Memory B cell (primary cell): ENCODE measurements around the gene CD248.
"Not testable (repeated sequence)": the region's sequence is repeated elsewhere in the genome, so short reads cannot be mapped to it uniquely, and the experiment has no call there.

ENCODE experiments used
- ATAC-seq: fragments of 150-1000 bp; cut with Tn5 transposase; 2 replicates; pipeline ENCODE4 v1.10.0; 2021; ENCODE audit warnings: low read depth, mild to moderate bottlenecking, moderate library complexity
- DNase-seq, 2 donors: peaks; one replicate each; pipeline ENCODE4 v3.0.0; 2022; ENCODE audit warnings: low spot score in 2 of 2
- H3K27ac Mint-ChIP-seq: one replicate; pipeline ENCODE4 v1.8.0; 2022; ENCODE audit warnings: mild to moderate bottlenecking, moderate library complexity, mixed read lengths
- H3K27me3 Mint-ChIP-seq: one replicate; pipeline ENCODE4 v1.8.0; 2022; ENCODE audit warnings: mixed read lengths
- H3K36me3 Mint-ChIP-seq: one replicate; pipeline ENCODE4 v1.8.0; 2022; ENCODE audit warnings: mild to moderate bottlenecking, mixed read lengths
- H3K4me1 Mint-ChIP-seq: one replicate; pipeline ENCODE4 v1.8.0; 2022; ENCODE audit warnings: mixed read lengths
- H3K4me3 Mint-ChIP-seq: one replicate; pipeline ENCODE4 v1.8.0; 2022; ENCODE audit warnings: mild to moderate bottlenecking, moderate library complexity, mixed read lengths
- H3K9me3 Mint-ChIP-seq: one replicate; pipeline ENCODE4 v1.8.0; 2022; ENCODE audit warnings: mixed read lengths

The CD248 gene

DNA sequence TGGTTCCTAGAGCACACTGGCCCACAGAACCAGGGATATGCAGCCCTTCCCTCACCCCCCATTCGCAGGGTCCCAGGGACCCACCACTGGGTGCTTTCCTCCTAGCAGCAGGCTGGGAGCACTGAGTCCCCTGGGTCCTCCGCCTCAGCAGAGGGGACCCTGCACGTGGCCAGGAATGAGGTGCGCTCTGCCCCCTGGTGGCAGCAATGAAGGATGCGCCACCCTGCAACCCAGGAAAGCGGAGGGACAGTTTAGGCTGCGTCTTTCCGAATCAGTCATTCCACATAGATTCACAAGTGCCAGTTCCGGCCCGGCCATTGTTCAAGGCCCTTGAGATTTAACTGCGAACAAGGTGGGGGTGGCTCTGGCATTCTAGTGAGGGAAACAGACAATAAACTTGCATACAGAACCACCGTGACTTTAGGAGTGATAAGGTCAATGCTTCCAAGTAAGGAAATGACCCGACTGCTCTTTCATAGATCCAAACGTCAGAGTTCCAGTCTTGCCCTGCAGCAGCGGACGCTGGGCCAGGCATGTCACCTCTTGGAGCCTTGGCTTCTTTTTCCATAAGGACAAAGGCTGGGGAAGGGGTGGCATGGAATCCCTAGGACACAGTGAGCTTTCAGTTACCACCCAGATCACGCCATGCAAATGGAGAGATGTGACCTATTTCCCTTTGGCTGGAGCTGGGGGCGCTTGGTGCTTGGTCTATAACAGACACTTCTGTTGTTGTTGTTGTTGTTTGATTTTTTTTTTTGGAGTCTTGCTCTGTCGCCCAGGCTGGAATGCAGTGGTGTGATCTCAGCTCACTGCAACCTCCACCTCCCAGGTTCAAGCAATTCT lies 11.7 kb upstream of the CD248 start:
- ATAC-seq (peak; percentile 99), DNase-seq (peak; percentile 81 to 83)
- H3K9me3 Mint-ChIP-seq = no peaks in the 10 kb centered on the region

DNA sequence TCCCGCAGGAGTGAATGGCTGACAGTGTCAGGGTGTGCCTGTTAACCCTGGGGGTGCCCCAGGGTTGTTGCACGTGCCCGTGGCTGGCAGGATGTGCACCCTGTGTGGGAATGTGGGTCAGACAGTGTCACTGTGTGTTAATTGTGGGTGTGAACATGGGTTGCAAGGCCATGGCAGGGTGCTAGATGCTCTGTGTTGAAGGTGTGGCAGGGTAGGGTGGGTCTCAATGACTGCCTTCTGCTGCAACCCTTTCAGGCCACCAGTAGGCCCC lies 11.1 kb upstream of the CD248 start:
- H3K27me3 Mint-ChIP-seq = peaks cover 4% of the 10 kb centered on the region
- H3K4me3 Mint-ChIP-seq = no peak overlapping the region
- peaks cover 20% of the 10 kb centered on the region for H3K4me1 Mint-ChIP-seq
- H3K27ac Mint-ChIP-seq = no peak overlapping the region
- no peak for DNase-seq
- no peaks in the 10 kb centered on the region for H3K9me3 Mint-ChIP-seq
- no peaks in the 10 kb centered on the region for H3K36me3 Mint-ChIP-seq
- ATAC-seq = no peak

More for the DNA sequence above, 11.7 kb upstream of the CD248 start:
- Mint-ChIP-seq H3K27ac (no peak overlapping the region), H3K4me3 (peak overlapping the region; percentile 53), H3K27me3 (peaks cover 4% of the 10 kb centered on the region), H3K4me1 (peaks cover 17% of the 10 kb centered on the region), H3K36me3 (no peaks in the 10 kb centered on the region)

DNA sequence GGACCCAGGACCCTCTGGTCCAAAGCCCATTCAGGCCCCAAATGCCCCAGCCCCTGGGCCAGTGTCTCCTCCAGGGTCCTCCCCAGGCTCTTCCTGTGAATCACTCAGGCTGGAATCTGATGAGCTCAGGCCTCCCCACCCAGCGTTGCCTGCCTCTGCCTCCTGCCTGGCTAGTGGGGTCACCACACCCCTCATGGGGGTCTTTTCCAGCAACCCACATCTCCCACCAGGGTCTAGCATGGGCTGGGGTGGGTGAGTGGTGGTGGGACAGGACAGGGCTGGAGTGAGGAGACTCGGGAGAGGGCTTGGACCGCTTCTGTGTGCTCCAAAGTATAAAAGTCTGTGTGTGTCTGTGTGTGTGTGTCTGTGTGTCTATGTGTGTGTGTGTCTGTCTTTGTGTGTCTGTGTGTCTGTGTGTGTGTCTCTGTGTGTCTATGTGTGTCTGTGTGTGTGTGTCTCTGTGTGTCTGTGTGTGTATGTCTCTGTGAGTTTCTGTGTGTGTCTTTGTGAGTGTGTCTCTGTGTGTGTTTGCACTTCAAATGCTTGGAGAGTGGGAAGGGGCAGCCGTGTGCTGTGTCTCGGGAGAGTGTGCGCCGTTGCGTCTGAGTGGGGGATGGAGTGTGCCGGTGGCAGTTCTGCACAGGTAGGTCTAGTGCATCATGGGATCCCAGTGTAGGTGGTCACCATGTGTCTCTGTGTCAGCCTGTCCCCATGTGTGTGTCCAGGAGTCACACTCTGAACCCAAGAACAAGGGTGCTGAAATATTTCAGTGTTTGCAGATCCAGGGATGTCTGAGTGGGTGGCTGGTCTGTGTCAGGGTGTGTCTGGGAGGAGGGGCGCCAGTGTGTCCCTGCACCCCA lies 10.6 kb upstream of the CD248 start:
- Mint-ChIP-seq H3K4me3 (no peak overlapping the region), H3K36me3 (no peaks in the 10 kb centered on the region), H3K27ac (no peak overlapping the region), H3K27me3 (peaks cover 4% of the 10 kb centered on the region), H3K9me3 (no peaks in the 10 kb centered on the region), H3K4me1 (peaks cover 20% of the 10 kb centered on the region)
- ATAC-seq (no peak), DNase-seq (no peak)

DNA sequence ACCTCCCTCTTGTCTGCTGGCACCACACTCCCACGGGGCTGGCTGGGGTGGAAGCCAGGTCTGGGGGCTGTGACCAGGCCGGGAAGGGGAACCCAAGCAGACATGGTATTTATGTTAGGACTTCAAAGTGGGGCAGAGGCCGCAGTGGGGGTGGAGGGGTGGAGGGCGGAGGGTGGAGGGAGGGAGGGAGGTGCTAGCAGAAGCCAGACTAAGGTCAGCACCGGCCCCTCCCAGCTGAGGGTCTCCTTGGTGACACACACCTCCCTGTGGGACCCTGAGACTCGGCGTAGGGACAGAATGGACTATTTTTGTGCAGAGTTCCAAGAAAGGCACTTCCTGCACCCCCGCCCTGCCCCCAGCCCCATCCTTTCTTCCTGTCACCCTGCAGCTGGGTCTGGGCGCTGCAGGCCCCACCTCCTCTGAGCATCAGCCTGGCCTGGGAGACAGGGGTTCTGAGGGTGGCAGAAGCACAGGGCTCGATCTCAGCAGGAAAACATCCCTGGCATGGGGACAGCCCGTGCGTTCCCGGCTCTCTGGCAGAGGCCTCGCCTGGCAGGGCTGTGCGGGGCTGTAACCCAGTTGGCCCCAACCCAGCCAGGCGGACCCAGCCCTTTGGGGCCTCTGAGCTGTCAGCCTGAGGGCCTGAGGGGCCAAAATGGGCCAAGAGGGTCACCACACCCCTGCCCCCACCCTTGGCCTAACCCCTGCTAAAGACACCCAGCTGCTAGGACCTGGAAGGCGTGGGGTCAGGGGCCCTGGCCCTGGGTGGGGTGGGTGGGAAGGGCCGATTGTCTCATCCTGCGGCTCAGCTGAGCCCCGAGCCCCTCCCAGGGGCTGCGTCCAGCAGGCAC lies 9.6 kb upstream of the CD248 start:
- no peak overlapping the region for H3K27ac Mint-ChIP-seq
- no peak overlapping the region for H3K4me3 Mint-ChIP-seq
- DNase-seq (no peak), ATAC-seq (no peak)
- H3K36me3 Mint-ChIP-seq = no peaks in the 10 kb centered on the region
- peaks cover 4% of the 10 kb centered on the region for H3K27me3 Mint-ChIP-seq
- H3K9me3 Mint-ChIP-seq = no peaks in the 10 kb centered on the region
- peaks cover 20% of the 10 kb centered on the region for H3K4me1 Mint-ChIP-seq

DNA sequence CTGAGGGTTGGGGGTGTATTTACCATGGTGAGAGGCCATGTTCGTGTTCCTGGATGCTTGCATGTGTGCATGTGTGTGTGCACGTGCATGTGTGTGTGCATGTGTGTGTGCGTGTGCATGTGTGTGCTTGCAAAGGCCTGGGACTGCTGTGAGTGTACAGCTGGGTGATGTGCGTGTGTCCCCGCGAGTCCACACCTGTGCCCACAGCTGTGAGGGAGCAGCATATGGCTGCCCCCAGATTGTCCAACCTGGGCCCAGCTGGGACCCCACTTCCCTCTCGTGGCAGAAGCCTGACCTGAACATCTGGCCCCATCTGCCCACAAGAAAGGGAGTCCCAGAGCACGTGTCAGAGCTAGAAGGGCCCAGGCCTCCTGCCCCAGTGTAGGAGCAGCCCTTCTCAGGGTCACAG lies 8.4 kb upstream of the CD248 start:
- DNase-seq = no peak
- H3K27me3 Mint-ChIP-seq = peaks cover 4% of the 10 kb centered on the region
- no peak overlapping the region for H3K27ac Mint-ChIP-seq
- peaks cover 20% of the 10 kb centered on the region for H3K4me1 Mint-ChIP-seq
- H3K36me3 Mint-ChIP-seq = no peaks in the 10 kb centered on the region
- H3K4me3 Mint-ChIP-seq = no peak overlapping the region
- no peak for ATAC-seq
- no peaks in the 10 kb centered on the region for H3K9me3 Mint-ChIP-seq

DNA sequence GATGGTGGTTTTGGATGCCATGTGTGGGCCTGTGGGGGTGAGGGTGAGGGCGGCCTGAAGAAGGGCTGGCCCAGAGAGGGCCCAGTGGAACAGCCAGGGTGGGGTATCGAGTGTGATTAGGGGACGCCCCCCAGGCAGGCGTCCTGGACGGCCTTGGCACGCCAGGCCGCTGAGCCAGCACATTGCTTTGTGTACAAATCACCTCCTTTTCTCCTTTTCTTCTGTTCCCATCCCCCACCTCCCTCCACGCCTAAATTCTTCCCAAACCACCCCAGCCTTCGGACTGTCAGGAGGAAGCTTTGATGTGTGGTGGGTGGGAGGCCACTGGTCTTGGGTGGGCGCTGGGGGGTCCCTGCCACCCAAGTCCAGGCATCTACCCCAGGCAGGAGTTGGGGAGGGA lies 7.8 kb upstream of the CD248 start:
- no peak for DNase-seq
- peaks cover 2% of the 10 kb centered on the region for H3K27me3 Mint-ChIP-seq
- no peak for ATAC-seq
- H3K4me3 Mint-ChIP-seq = no peak overlapping the region
- H3K4me1 Mint-ChIP-seq = peaks cover 20% of the 10 kb centered on the region
- no peaks in the 10 kb centered on the region for H3K9me3 Mint-ChIP-seq
- no peaks in the 10 kb centered on the region for H3K36me3 Mint-ChIP-seq
- no peak overlapping the region for H3K27ac Mint-ChIP-seq

DNA sequence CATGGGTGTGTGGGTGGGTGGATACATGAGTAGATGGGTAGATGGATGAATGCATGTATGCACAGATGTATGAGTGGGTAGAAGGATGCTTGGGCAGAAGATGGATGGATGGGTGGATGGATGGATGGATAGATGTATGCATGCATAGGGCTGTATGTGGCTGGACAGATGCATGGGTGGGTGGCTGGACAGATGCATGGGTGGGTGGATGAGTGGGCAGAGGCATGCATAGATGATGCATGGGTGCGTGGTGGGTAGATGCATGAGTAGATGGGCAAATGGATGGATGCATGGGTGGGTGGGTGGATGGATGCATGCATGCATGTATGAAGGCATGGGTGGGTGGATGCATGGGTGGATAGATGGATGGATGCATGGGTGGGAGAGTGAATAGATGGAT lies 6.8 kb upstream of the CD248 start:
- DNase-seq (no peak), ATAC-seq (no peak)
- Mint-ChIP-seq H3K27me3 (peaks cover 2% of the 10 kb centered on the region), H3K9me3 (no peaks in the 10 kb centered on the region), H3K4me1 (peaks cover 26% of the 10 kb centered on the region), H3K36me3 (no peaks in the 10 kb centered on the region), H3K27ac (no peak overlapping the region), H3K4me3 (no peak overlapping the region)

DNA sequence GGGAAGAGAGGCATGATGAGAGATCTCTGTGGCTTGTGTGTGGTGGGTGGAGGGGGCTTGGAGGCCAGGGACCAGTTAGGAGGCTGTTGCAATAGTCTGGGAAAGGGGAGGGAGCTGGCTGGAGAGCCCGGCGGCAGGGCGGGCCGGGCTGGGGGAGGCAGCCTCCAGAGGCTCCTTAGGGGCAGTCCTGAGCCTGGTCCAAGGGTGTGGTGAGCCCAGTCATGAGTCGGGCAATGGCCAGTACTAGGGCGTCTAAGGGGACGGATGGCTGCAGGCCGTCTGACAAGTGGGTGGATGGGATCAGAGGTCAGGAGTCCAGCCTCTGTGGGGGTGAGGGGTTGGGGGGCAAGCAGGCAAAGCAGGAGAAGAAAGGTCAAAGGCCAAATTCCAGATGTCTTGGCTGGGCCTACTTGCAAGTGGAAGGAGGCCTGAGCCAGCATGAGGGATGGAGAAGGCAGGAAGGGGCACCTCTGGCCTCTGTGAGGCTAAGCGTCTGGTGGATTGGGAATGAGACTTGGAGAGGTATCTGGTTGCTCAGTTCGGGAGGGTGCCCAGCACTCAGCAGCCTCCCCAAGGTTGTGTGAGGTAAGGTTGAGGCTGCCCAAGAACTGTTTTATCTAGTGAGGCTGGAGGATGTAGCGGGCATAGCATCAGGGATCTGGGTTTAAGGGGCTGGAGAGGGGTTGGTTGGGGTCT lies 6.0 kb upstream of the CD248 start:
- H3K27ac Mint-ChIP-seq = no peak overlapping the region
- DNase-seq = no peak
- no peaks in the 10 kb centered on the region for H3K36me3 Mint-ChIP-seq
- peaks cover 28% of the 10 kb centered on the region for H3K4me1 Mint-ChIP-seq
- no peak for ATAC-seq
- no peak overlapping the region for H3K4me3 Mint-ChIP-seq
- H3K9me3 Mint-ChIP-seq = no peaks in the 10 kb centered on the region
- peaks cover 2% of the 10 kb centered on the region for H3K27me3 Mint-ChIP-seq

DNA sequence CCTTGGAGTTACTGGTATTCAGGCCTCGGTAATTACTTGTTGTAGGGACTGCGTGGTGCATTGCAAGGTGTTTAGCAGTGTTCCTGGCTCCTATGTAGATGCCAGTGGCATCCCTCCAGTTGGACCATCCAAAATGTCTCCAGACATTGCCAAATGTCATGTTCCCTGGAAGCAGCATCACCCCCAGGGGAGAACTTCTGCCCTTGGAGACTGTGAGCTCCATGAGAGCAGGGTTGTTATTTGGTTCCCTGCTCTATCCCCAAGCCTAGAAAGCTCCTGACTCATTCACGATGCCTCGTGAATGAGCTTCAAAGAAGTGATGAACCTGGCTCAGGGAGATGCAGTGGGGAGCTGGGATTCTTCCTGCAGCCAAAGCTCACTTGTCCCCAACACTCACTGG lies 4.8 kb upstream of the CD248 start:
- peaks cover 28% of the 10 kb centered on the region for H3K4me1 Mint-ChIP-seq

DNA sequence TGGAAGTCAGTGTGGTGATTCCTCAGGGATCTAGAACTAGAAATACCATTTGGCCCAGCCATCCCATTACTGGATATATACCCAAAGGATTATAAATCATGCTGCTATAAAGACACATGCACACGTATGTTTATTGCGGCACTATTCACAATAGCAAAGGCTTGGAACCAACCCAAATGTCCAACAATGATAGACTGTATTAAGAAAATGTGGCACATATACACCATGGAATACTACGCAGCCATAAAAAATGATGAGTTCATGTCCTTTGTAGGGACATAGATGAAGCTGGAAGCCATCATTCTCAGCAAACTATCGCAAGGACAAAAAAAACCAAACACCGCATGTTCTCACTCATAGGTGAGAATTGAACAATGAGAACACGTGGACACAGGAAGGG lies 3.9 kb upstream of the CD248 start:
- not testable (repeated sequence) for H3K36me3 Mint-ChIP-seq, H3K27ac Mint-ChIP-seq, ATAC-seq, H3K4me3 Mint-ChIP-seq, H3K27me3 Mint-ChIP-seq, H3K9me3 Mint-ChIP-seq, DNase-seq
- H3K4me1 Mint-ChIP-seq = peaks cover 24% of the 10 kb centered on the region

More for the DNA sequence above, 4.8 kb upstream of the CD248 start:
- H3K36me3 Mint-ChIP-seq = no peaks in the 10 kb centered on the region
- H3K4me3 Mint-ChIP-seq = no peak overlapping the region
- ATAC-seq = no peak
- DNase-seq = no peak
- H3K9me3 Mint-ChIP-seq = no peaks in the 10 kb centered on the region
- no peak overlapping the region for H3K27ac Mint-ChIP-seq
- no peaks in the 10 kb centered on the region for H3K27me3 Mint-ChIP-seq

DNA sequence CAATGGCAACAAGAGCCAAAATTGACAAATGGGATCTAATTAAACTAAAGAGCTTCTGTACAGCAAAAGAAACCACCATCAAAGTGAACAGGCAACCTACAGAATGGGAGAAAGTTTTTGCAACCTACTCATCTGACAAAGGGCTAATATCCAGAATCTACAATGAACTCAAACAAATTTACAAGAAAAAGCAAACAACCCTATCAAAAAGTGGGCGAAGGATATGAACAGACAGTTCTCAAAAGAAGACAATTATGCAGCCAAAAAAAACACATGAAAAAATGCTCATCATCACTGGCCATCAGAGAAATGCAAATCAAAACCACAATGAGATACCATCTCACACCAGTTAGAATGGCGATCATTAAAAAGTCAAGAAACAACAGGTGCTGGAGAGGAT lies 3.4 kb upstream of the CD248 start:
- H3K4me1 Mint-ChIP-seq = peaks cover 24% of the 10 kb centered on the region
- H3K36me3 Mint-ChIP-seq, H3K4me3 Mint-ChIP-seq, H3K27ac Mint-ChIP-seq, H3K9me3 Mint-ChIP-seq, DNase-seq, H3K27me3 Mint-ChIP-seq, ATAC-seq: not testable (repeated sequence)

DNA sequence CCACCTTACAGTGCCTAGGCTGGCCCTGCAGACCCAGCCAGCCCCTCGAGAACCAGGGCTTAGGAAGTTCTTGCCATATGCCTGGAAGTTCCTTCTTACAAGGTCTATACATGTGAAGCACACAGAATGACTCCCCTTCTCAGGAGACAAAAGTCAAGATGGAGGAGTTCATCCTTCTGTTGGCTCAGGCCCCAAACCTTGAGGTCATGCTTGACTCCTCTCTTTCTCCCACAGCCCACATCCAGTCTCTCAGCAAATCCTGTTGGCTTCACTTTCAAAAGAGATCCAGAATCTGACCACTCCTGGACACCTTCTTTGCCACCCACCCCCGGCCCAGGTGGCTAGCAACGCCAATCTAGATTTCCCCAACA lies 1.7 kb upstream of the CD248 start:
- Mint-ChIP-seq H3K36me3 (no peaks in the 10 kb centered on the region), H3K4me1 (peaks cover 27% of the 10 kb centered on the region), H3K27me3 (no peaks in the 10 kb centered on the region), H3K9me3 (no peaks in the 10 kb centered on the region), H3K4me3 (peak overlapping the region; percentile 37), H3K27ac (peak overlapping the region; percentile 92)
- ATAC-seq = no peak
- DNase-seq = no peak

DNA sequence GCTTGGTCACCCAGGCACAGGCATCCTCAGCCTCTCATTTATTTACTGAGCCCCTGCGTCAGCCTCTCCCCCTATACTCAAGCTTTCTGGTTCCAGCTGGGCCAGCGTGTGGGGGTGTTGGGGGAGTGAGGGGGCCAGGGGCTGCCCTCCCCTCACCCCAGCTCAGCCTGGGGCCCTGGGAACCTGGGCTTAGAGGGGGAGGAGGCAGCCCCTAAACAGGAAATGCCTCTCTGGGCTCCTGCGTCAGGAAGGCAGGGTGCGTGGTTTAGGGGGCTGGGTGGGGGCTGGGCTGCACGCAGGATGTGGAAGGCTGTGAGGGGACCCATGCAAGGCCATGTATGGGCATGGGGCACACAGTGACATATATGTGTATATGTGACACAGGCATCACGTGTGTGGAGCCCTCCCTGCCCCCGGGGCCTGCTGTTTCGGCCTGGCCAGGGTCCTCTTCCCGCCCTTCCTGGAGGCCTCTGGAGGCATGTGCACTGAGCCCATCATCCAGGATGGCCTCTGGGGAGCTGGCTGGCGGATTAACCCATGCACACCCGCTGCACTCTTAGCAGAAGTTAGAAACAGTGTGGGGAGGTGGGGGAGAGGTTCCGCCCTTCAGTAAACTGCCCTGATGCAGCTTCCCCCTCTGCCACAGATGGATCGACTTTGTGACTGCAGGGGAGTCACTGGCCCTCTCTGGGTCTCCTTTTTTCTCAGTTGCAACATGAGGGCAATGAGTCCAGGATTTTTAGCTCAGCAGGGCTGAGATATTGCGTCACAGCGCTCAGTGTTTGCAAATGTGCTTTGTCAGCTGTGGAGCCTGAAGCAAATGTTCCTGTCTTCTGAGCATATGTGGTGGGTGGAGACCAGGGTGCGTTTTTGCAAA lies 1.1 kb upstream of the CD248 start:
- Mint-ChIP-seq H3K27ac (peak overlapping the region; percentile 92), H3K4me1 (peaks cover 24% of the 10 kb centered on the region), H3K27me3 (no peaks in the 10 kb centered on the region), H3K9me3 (no peaks in the 10 kb centered on the region), H3K36me3 (no peaks in the 10 kb centered on the region), H3K4me3 (peak overlapping the region; percentile 72)
- DNase-seq (no peak), ATAC-seq (peak; percentile 78)
